Neural progenitor cell (in vitro differentiated cells): Measurements from ENCODE around the gene STK38. TPM values are rescaled to one million over a fixed set of nuclear protein-coding genes. Genes with fewer than 3 reads are reported as not detected.

Experiments used
- DNase-seq: peaks from one replicate; pipeline ENCODE4 v3.0.0-alpha.2; 2016; ENCODE audit warnings: low spot score
- H2AFZ ChIP-seq: fragments of 200-600 bp; sonication (generic); replicated peaks from 2 replicates; pipeline ENCODE4 v1.6.1; 2016; ENCODE audit warnings: antibody characterized with exemption
- H3F3A ChIP-seq: fragments of 200-600 bp; sonication (generic); 2 replicates; pipeline ENCODE4 v1.6.1; 2016; ENCODE audit warnings: antibody characterized with exemption, low read depth
- H3K27ac ChIP-seq: fragments of 200-600 bp; sonication (generic); 2 replicates; pipeline ENCODE4 v1.5.1; 2016; ENCODE audit warnings: mild to moderate bottlenecking
- H3K27me3 ChIP-seq: fragments of 200-600 bp; sonication (generic); 2 replicates; pipeline ENCODE4 v1.6.1; 2016; ENCODE audit warnings: mild to moderate bottlenecking, moderate library complexity
- H3K36me3 ChIP-seq: fragments of 200-600 bp; sonication (generic); 2 replicates; pipeline ENCODE4 v1.5.1; 2016
- H3K4me1 ChIP-seq: fragments of 200-600 bp; sonication (generic); 2 replicates; pipeline ENCODE4 v1.6.1; 2016; ENCODE audit warnings: mixed run types
- H3K4me2 ChIP-seq: fragments of 200-600 bp; sonication (generic); 2 replicates; pipeline ENCODE4 v1.6.1; 2016
- H3K4me3 ChIP-seq: fragments of 200-600 bp; sonication (generic); 2 replicates; pipeline ENCODE4 v1.5.1; 2016
- H3K79me2 ChIP-seq: fragments of 200-600 bp; sonication (generic); 2 replicates; pipeline ENCODE4 v1.6.1; 2016; ENCODE audit warnings: low read depth
- H3K9ac ChIP-seq: fragments of 200-600 bp; sonication (generic); 2 replicates; pipeline ENCODE4 v1.6.1; 2016
- H3K9me3 ChIP-seq: fragments of 200-600 bp; sonication (generic); 2 replicates; pipeline ENCODE4 v1.5.1; 2016; ENCODE audit warnings: low read depth
- H4K20me1 ChIP-seq: fragments of 200-600 bp; sonication (generic); 2 replicates; pipeline ENCODE4 v1.6.1; 2016; ENCODE audit warnings: low read depth
- H3K27ac Mint-ChIP-seq: 3 replicates; pipeline ENCODE4 v1.8.0; 2021; ENCODE audit warnings: mixed read lengths
- H3K27me3 Mint-ChIP-seq: 2 replicates; pipeline ENCODE4 v1.8.0; 2022; ENCODE audit warnings: low read depth, mild to moderate bottlenecking, inconsistent platforms, moderate library complexity, mixed read lengths; ENCODE audit not compliant: insufficient read depth
- H3K36me3 Mint-ChIP-seq: 3 replicates; pipeline ENCODE4 v1.8.0; 2021; ENCODE audit warnings: mixed read lengths
- H3K4me1 Mint-ChIP-seq: 3 replicates; pipeline ENCODE4 v1.8.0; 2021; ENCODE audit warnings: mixed read lengths
- H3K4me3 Mint-ChIP-seq: 3 replicates; pipeline ENCODE4 v1.8.0; 2021; ENCODE audit warnings: mild to moderate bottlenecking, moderate library complexity, mixed read lengths
- H3K9me3 Mint-ChIP-seq: 3 replicates; pipeline ENCODE4 v1.8.0; 2020; ENCODE audit warnings: mixed read lengths
- CTCF ChIP-seq: fragments of 200-600 bp; sonication (generic); IDR thresholded peaks from 2 replicates; pipeline ENCODE4 v1.5.1; 2017; ENCODE audit warnings: antibody characterized with exemption, mild to moderate bottlenecking
- EZH2 ChIP-seq: fragments of 200-600 bp; sonication (generic); IDR thresholded peaks from 2 replicates; pipeline ENCODE4 v1.6.1; 2017; ENCODE audit warnings: antibody characterized with exemption, mild to moderate bottlenecking, moderate library complexity
- EZH2phosphoT487 ChIP-seq: fragments of 200-600 bp; sonication (generic); IDR thresholded peaks from 2 replicates; pipeline ENCODE4 v1.6.1; 2017; ENCODE audit warnings: antibody characterized with exemption
- total RNA-seq: library from RNA; depleted of rRNA; stranded (reverse); fragments of >200 nt; gene quantifications from 2 replicates; pipeline ENCODE4 v1.2.3, GENCODE V29; 2015; ENCODE audit warnings: low replicate concordance

STK38 gene
- total RNA-seq, 1 donor from 2014 or later = 31.9 TPM

- no peak overlapping the region for H3K4me3 Mint-ChIP-seq
Measured at GRCh38 chr6:36571122-36572043, 24.1 kb upstream of the STK38 start.

GRCh38 chr6:36570264-36570663 is 23.0 kb upstream of the STK38 start:
- Histone ChIP-seq H3K4me1 (no peaks in the 10 kb centered on the region), H3F3A (no peaks in the 10 kb centered on the region), H3K4me3 (no peak overlapping the region), H3K27me3 (no peaks in the 10 kb centered on the region), H3K79me2 (no peaks in the 10 kb centered on the region), H3K36me3 (no peaks in the 10 kb centered on the region), H4K20me1 (no peaks in the 10 kb centered on the region), H3K27ac (no peak overlapping the region), H3K9me3 (no peaks in the 10 kb centered on the region), H2AFZ (no peak overlapping the region), H3K4me2 (no peak overlapping the region), H3K9ac (no peak overlapping the region)
- Mint-ChIP-seq H3K4me1 (no peaks in the 10 kb centered on the region), H3K9me3 (peaks cover 2% of the 10 kb centered on the region), H3K36me3 (no peaks in the 10 kb centered on the region), H3K27ac (no peak overlapping the region), H3K27me3 (peaks cover 4% of the 10 kb centered on the region), H3K4me3 (no peak overlapping the region)
- TF ChIP-seq CTCF = no peak
- DNase-seq = no peak

More at GRCh38 chr6:36571122-36572043, 24.1 kb upstream of the STK38 start:
- no peaks in the 10 kb centered on the region for H3K27me3 ChIP-seq
- H3K79me2 ChIP-seq = no peaks in the 10 kb centered on the region
- H3K9me3 ChIP-seq = no peaks in the 10 kb centered on the region
- H3K4me3 ChIP-seq = no peak overlapping the region
- no peaks in the 10 kb centered on the region for H3K4me1 ChIP-seq
- no peak overlapping the region for H3K27ac ChIP-seq
- Mint-ChIP-seq H3K27ac (no peak overlapping the region), H3K27me3 (peaks cover 4% of the 10 kb centered on the region), H3K9me3 (peaks cover 2% of the 10 kb centered on the region), H3K36me3 (no peaks in the 10 kb centered on the region), H3K4me1 (no peaks in the 10 kb centered on the region)
- H4K20me1 ChIP-seq = no peaks in the 10 kb centered on the region
- H2AFZ ChIP-seq = no peak overlapping the region
- H3F3A ChIP-seq = no peaks in the 10 kb centered on the region
- no peaks in the 10 kb centered on the region for H3K36me3 ChIP-seq
- DNase-seq = no peak
- H3K9ac ChIP-seq = no peak overlapping the region
- no peak for TF ChIP-seq EZH2
- TF ChIP-seq CTCF = no peak
- no peak for TF ChIP-seq EZH2phosphoT487
- H3K4me2 ChIP-seq = no peak overlapping the region

- H3K27ac ChIP-seq = no peak overlapping the region
- H3K4me3 ChIP-seq = no peak overlapping the region
- H3K4me2 ChIP-seq = no peak overlapping the region
- H3K27me3 ChIP-seq = no peaks in the 10 kb centered on the region
- H3K4me1 ChIP-seq = no peaks in the 10 kb centered on the region
- peaks cover 4% of the 10 kb centered on the region for H3F3A ChIP-seq
- DNase-seq = no peak
- H3K4me3 Mint-ChIP-seq = no peak overlapping the region
- no peak overlapping the region for H3K27ac Mint-ChIP-seq
- H3K79me2 ChIP-seq = no peaks in the 10 kb centered on the region
- no peaks in the 10 kb centered on the region for H4K20me1 ChIP-seq
- H3K27me3 Mint-ChIP-seq = no peaks in the 10 kb centered on the region
- no peak overlapping the region for H2AFZ ChIP-seq
- H3K9me3 Mint-ChIP-seq = no peaks in the 10 kb centered on the region
- H3K9ac ChIP-seq = no peak overlapping the region
- no peaks in the 10 kb centered on the region for H3K36me3 Mint-ChIP-seq
- H3K9me3 ChIP-seq = no peaks in the 10 kb centered on the region
- TF ChIP-seq EZH2 (no peak), CTCF (no peak), EZH2phosphoT487 (no peak)
- peaks cover 16% of the 10 kb centered on the region for H3K4me1 Mint-ChIP-seq
- H3K36me3 ChIP-seq = no peaks in the 10 kb centered on the region
Measured at GRCh38 chr6:36566418-36566905, 19.2 kb upstream of the STK38 start.
